GM12878 (cell line): ENCODE measurements around the gene SLC25A3. TPM values are rescaled to one million over a fixed set of nuclear protein-coding genes. Genes with fewer than 3 reads are reported as not detected.

ENCODE experiments used
- ATAC-seq: fragments of 200-7000 bp; cut with Tn5 transposase; 3 replicates; pipeline ENCODE4 v1.9.1; 2020; ENCODE audit warnings: mild to moderate bottlenecking, moderate library complexity
- BruUV-seq: library from RNA; stranded (reverse); fragments of 400-500 nt; replicated peaks from 2 replicates; lab custom pipeline; 2021; lab: Mats Ljungman, UMichigan
- CTCF ChIA-PET: fragments of 300-600 bp; sonication (Branson Sonifier 250); formaldehyde crosslinking; extraction: SDS; loops from one replicate; lab custom pipeline; 2021; ENCODE audit warnings: inconsistent platforms; lab: Yijun Ruan, JAX
- POLR2A ChIA-PET: fragments of 350-600 bp; formaldehyde crosslinking; extraction: SDS; loops from one replicate; lab custom pipeline; 2021; ENCODE audit warnings: inconsistent platforms; lab: Charles Lee
- RAD21 ChIA-PET: fragments of 300-600 bp; sonication (Branson Sonifier 250); formaldehyde crosslinking; loops from one replicate; lab custom pipeline; 2023; ENCODE audit warnings: antibody characterized with exemption; ENCODE audit not compliant: unreplicated experiment; lab: Charles Lee
- SMC1A ChIA-PET: fragments of 300-600 bp; sonication (Branson Sonifier 250); formaldehyde crosslinking; loops from one replicate; lab custom pipeline; 2023; ENCODE audit not compliant: unreplicated experiment, uncharacterized antibody; lab: Charles Lee
- DNase-seq: peaks from one replicate; pipeline ENCODE4 v3.0.0-alpha.2; 2011; ENCODE audit warnings: low read depth, low spot score
- FAIRE-seq: peaks from 3 replicates; lab custom pipeline; 2011; peaks lifted over from hg19 to GRCh38; lab: Jason Lieb, UNC
- H2AFZ ChIP-seq: 2 replicates; pipeline ENCODE4 v1.6.0; 2011; ENCODE audit warnings: low read depth, low read length, control low read depth; ENCODE audit not compliant: control insufficient read depth
- H3K27ac ChIP-seq: 2 replicates; pipeline ENCODE4 v1.5.1; 2011; ENCODE audit warnings: control low read depth; ENCODE audit not compliant: control insufficient read depth, insufficient read depth
- H3K27me3 ChIP-seq, 2 experiments: replicated peaks in 1 of 2; 2 replicates each; pipeline versions ENCODE4 v1.6.0 to v1.6.1; 2011; ENCODE audit warnings: low read length in 1 of 2; ENCODE audit not compliant: control insufficient read depth in 2 of 2, insufficient read depth in 2 of 2
- H3K36me3 ChIP-seq, 2 experiments: 2 replicates each; pipeline ENCODE4 v1.5.1; 2011; ENCODE audit warnings: low read length in 1 of 2; ENCODE audit not compliant: control insufficient read depth in 2 of 2, insufficient read depth in 2 of 2
- H3K4me1 ChIP-seq: 2 replicates; pipeline ENCODE4 v1.6.1; 2011; ENCODE audit warnings: mild to moderate bottlenecking, low read length, moderate library complexity, mixed read lengths; ENCODE audit not compliant: control insufficient read depth, insufficient read depth
- H3K4me2 ChIP-seq: 2 replicates; pipeline ENCODE4 v1.6.0; 2011; ENCODE audit warnings: control low read depth; ENCODE audit not compliant: control insufficient read depth, insufficient read depth
- H3K4me3 ChIP-seq: fragments of 200-600 bp; sonication (generic); 2 replicates; pipeline ENCODE4 v1.5.1; 2016
- H3K79me2 ChIP-seq: 2 replicates; pipeline ENCODE4 v1.6.0; 2011; ENCODE audit warnings: low read length; ENCODE audit not compliant: control insufficient read depth, insufficient read depth
- H3K9ac ChIP-seq: 2 replicates; pipeline ENCODE4 v1.8.0; 2011; ENCODE audit warnings: low read length, control low read depth, mixed read lengths; ENCODE audit not compliant: control insufficient read depth, insufficient read depth
- H3K9me3 ChIP-seq: replicated peaks from 3 replicates; pipeline ENCODE4 v1.5.1; 2011; ENCODE audit warnings: mild to moderate bottlenecking, low read length; ENCODE audit not compliant: control insufficient read depth, insufficient read depth
- H4K20me1 ChIP-seq: 2 replicates; pipeline ENCODE4 v1.6.0; 2011; ENCODE audit not compliant: control insufficient read depth, insufficient read depth
- E4F1 ChIP-seq: fragments of 450-650 bp; IDR thresholded peaks from 2 replicates; pipeline ENCODE4 v1.6.1; 2018; ENCODE audit warnings: borderline replicate concordance, mild to moderate bottlenecking; ENCODE audit not compliant: partially characterized antibody
- GATAD2B ChIP-seq: fragments of 450-650 bp; conservative IDR thresholded peaks from 2 replicates; pipeline ENCODE4 v1.6.1; 2017; ENCODE audit warnings: low read depth, mild to moderate bottlenecking, moderate library complexity
- JUNB ChIP-seq: IDR thresholded peaks from 2 replicates; pipeline ENCODE4 v1.6.1; 2016; ENCODE audit warnings: antibody characterized with exemption, mild to moderate bottlenecking
- POLR2A ChIP-seq: IDR thresholded peaks from 2 replicates; pipeline ENCODE4 v1.6.1; 2011; ENCODE audit warnings: low read depth, mild to moderate bottlenecking, low read length
- PRDM15 ChIP-seq: fragments of 450-650 bp; formaldehyde crosslinking; IDR thresholded peaks from 2 replicates; pipeline ENCODE4 v1.4.0; 2020; ENCODE audit warnings: mild to moderate bottlenecking, moderate library complexity
- SKIL ChIP-seq: fragments of 450-650 bp; IDR thresholded peaks from 2 replicates; pipeline ENCODE4 v1.6.1; 2017; ENCODE audit warnings: mild to moderate bottlenecking, low read depth, inconsistent platforms; ENCODE audit not compliant: poor library complexity, severe bottlenecking
- SMARCA5 ChIP-seq: fragments of 450-650 bp; IDR thresholded peaks from 2 replicates; pipeline ENCODE4 v1.6.1; 2017; ENCODE audit warnings: mild to moderate bottlenecking
- STAT1 ChIP-seq: fragments of 450-650 bp; conservative IDR thresholded peaks from 2 replicates; pipeline ENCODE4 v1.6.1; 2014; ENCODE audit warnings: antibody characterized with exemption, mild to moderate bottlenecking
- ZBTB11 ChIP-seq: fragments of 450-650 bp; formaldehyde crosslinking; IDR thresholded peaks from 2 replicates; pipeline ENCODE4 v1.5.0; 2022; ENCODE audit warnings: mild to moderate bottlenecking, missing genetic modification characterization
- ZSCAN29 ChIP-seq: fragments of 450-650 bp; IDR thresholded peaks from 2 replicates; pipeline ENCODE4 v1.6.1; 2017; ENCODE audit warnings: mild to moderate bottlenecking, moderate library complexity
- WGBS: methylation state at CpG from one replicate; pipeline ENCODE4 v1.1.6; 2016; ENCODE audit warnings: low lambda C conversion rate; ENCODE audit not compliant: insufficient replicate concordance, insufficient coverage; ENCODE audit errors: missing lambda C conversion rate; 5-methylcytosine and 5-hydroxymethylcytosine counted together
- in situ Hi-C: fragments of 300-500 bp; cut with MboI; formaldehyde crosslinking; loops from 9 replicates; pipeline ENCODE4 v1.14.3; 2018; ENCODE audit warnings: mixed read lengths
- intact Hi-C: fragments of 100-400 bp; cut with micrococcal nuclease; formaldehyde crosslinking; loops from one replicate; pipeline ENCODE4 v1.14.2; 2022; ENCODE audit not compliant: unreplicated experiment
- polyA plus RNA-seq, 11 experiments: library from polyadenylated mRNA; depleted of rRNA in 4 of 11; unstranded in 6 of 11; stranded (reverse) in 5 of 11; fragments of >200 nt; fragmentation: Nextera tagmentation in 4 of 11; fragmentation: Illumina TruSeq in 1 of 11; extraction: Ambion mirVana in 4 of 11; extraction: Trizol in 1 of 11; gene quantifications; 1 replicate in 1 of 11; 2 replicates in 10 of 11; pipeline versions ENCODE4 v1.2.1 to v1.2.3, GENCODE V29; 2011 to 2016; ENCODE audit warnings: inconsistent platforms in 2 of 11, missing spikeins in 2 of 11, low read depth in 1 of 11
- total RNA-seq, 4 experiments: library from RNA; depleted of rRNA in 3 of 4; stranded (reverse); fragments of >200 nt in 3 of 4; fragmentation: Illumina TruSeq in 1 of 4; extraction: Trizol in 1 of 4; gene quantifications; 2 replicates each; pipeline versions ENCODE4 v1.2.1 to v1.2.3, GENCODE V29; 2013 to 2021

SLC25A3 gene
- total and polyA plus RNA-seq, 10 of the 15 experiments (the other 5 are each of a cell fraction or from before 2014, with no cell fraction given) = 314 to 700 (median 589) TPM

GRCh38 chr12:98581101-98581500, 12.4 kb upstream of the SLC25A3 start:
- Histone ChIP-seq H3K9ac (no peak overlapping the region), H3K9me3 (no peaks in the 10 kb centered on the region), H4K20me1 (no peaks in the 10 kb centered on the region), H3K79me2 (no peaks in the 10 kb centered on the region), H3K36me3 (no peaks in the 10 kb centered on the region), H3K27me3 (no peaks in the 10 kb centered on the region), H3K4me1 (no peaks in the 10 kb centered on the region), H3K27ac (no peak overlapping the region), H2AFZ (no peak overlapping the region), H3K4me3 (no peak overlapping the region), H3K4me2 (no peak overlapping the region)
- ChIA-PET RAD21 (no interaction called here), CTCF (interaction anchor here (0.7 to 1.1 kb wide), 2 partner anchors 14 to 73 kb away, joined by 4 read pairs; no protein-coding TSS in a partner anchor), POLR2A (interaction anchor here (1.1 kb wide), 1 partner anchor 12 kb away, joined by 6 read pairs; the partner anchor contains the start of gene SLC25A3), SMC1A (no interaction called here)
- 0% methylated on average over 1 of the region's 1 CpG for WGBS
- intact Hi-C loops = no loop called here
- no peak for ATAC-seq
- no TSS peak for BruUV-seq
- FAIRE-seq = no peak
- DNase-seq = no peak
- in situ Hi-C loops = no loop called here
- TF ChIP-seq E4F1 (no peak), ZBTB11 (no peak), JUNB (no peak), SMARCA5 (no peak), ZSCAN29 (no peak), GATAD2B (no peak), PRDM15 (no peak), SKIL (no peak), POLR2A (no peak), STAT1 (no peak)
